AML-193 (cell line): ENCODE measurements around the gene OR4C16.

Source experiments
- DNase-seq, 2 experiments: peaks; one replicate each; lab custom pipeline; 2025; lab: John Stamatoyannopoulos, UW

OR4C16 gene, protein sequence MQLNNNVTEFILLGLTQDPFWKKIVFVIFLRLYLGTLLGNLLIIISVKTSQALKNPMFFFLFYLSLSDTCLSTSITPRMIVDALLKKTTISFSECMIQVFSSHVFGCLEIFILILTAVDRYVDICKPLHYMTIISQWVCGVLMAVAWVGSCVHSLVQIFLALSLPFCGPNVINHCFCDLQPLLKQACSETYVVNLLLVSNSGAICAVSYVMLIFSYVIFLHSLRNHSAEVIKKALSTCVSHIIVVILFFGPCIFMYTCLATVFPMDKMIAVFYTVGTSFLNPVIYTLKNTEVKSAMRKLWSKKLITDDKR

DNA sequence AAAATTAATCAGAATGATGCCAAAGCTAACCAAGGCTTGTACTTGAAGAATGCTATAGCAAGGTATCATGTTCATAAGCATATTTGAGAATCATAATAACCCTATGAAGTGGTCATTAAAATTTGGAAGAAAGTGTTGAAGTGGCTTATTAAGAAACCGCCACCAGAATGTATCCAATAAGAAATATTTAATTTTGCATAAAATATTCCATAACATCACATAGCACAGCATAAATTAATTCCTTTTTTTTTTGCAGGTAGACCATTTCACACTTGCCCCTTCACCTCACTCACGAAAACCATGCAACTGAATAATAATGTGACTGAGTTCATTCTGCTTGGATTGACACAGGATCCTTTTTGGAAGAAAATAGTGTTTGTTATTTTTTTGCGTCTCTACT lies at the start of gene OR4C16:
OR4C16 (plus strand) TSS at position 301 of the 400 bp plus-strand sequence; CDS start at position 301, 0 bp downstream.
- no peak for DNase-seq

DNA sequence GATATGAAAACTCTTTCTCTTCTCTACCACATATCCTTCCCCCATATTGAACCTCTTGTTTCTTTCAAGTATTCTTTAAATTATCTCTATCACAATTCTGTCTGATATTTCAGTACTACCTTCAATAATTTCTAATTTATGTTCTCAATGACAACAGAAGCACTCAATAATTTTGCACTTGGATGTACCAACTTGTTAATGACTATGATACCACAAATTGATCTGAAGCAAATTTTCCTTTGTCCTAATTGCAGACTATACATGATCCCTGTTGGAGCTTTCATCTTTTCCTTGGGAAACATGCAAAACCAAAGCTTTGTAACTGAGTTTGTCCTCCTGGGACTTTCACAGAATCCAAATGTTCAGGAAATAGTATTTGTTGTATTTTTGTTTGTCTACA lies 17.8 kb upstream of the OR4C16 start, which contains the start of gene OR4C15:
OR4C15 (plus strand) TSS at position 301 of the 400 bp plus-strand sequence; CDS start at position 301, 0 bp downstream.
- no peak for DNase-seq

DNA sequence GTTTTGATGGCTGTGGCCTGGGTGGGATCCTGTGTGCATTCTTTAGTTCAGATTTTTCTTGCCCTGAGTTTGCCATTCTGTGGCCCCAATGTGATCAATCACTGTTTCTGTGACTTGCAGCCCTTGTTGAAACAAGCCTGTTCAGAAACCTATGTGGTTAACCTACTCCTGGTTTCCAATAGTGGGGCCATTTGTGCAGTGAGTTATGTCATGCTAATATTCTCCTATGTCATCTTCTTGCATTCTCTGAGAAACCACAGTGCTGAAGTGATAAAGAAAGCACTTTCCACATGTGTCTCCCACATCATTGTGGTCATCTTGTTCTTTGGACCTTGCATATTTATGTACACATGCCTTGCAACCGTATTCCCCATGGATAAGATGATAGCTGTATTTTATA lies 620 bp downstream of the OR4C16 start:
- no peak for DNase-seq

DNA sequence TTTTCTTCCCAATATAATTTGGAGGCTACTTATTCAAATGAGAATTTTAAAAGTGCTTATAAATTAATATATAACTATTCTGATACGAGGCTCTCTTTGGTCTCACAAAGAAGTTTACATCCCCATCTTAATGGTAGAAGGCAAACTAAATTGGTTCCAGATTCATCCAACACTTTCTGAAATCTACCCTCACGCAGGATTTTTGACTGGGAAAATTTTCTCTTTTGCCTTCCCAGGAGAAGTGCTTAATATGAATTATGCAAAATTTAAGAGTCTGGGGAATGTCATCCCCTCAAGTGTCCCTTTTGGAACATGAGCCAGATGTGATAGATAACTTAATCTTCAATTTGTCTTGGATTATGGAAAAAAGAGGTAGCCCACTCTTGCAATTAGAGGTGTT lies 35.6 kb downstream of the OR4C16 start, which contains the start of gene OR4C11:
OR4C11 (minus strand) TSS at position 101 of the 400 bp plus-strand sequence. CDS start 3,272 bp downstream, outside the sequence.
- no peak for DNase-seq
